ENCODE results near the gene LHX6.

Gene LHX6

DNA sequence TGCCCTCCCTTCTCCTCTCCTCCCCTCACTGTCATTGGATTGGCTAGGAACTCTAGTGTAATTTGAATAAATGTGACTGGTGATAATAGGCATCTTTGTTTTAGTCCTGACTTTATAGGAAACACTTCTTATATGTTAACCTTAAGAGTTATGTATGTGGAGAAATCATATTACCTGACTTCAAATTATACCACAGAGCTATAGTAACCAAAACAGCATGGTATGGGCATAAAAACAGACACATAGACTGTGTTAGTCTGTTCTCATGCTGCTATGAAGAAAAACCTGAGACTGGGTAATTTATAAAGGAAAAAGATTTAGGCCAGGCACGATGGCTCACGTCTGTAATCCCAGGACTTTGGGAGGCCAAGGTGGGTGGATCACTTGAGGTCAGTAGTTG, 45.3 kb upstream of the LHX6 start:
- Histone ChIP-seq H3K4me3 (replicated peaks; ENCODE audit: insufficient read depth, low read length) (no peak overlapping the region), H3K27me3 (ENCODE audit: insufficient read depth, poor library complexity, severe bottlenecking) (no peaks in the 10 kb centered on the region), H3K27ac (replicated peaks) (no peak overlapping the region)
- DNase-seq (ENCODE audit: low read depth in 1 of 2, low spot score in 1 of 2) = no peak
- no peak for TF ChIP-seq SPI1 (IDR thresholded peaks at IDR 0.05; ENCODE audit: borderline replicate concordance, low read depth)
- TF ChIP-seq, protein P1, sequence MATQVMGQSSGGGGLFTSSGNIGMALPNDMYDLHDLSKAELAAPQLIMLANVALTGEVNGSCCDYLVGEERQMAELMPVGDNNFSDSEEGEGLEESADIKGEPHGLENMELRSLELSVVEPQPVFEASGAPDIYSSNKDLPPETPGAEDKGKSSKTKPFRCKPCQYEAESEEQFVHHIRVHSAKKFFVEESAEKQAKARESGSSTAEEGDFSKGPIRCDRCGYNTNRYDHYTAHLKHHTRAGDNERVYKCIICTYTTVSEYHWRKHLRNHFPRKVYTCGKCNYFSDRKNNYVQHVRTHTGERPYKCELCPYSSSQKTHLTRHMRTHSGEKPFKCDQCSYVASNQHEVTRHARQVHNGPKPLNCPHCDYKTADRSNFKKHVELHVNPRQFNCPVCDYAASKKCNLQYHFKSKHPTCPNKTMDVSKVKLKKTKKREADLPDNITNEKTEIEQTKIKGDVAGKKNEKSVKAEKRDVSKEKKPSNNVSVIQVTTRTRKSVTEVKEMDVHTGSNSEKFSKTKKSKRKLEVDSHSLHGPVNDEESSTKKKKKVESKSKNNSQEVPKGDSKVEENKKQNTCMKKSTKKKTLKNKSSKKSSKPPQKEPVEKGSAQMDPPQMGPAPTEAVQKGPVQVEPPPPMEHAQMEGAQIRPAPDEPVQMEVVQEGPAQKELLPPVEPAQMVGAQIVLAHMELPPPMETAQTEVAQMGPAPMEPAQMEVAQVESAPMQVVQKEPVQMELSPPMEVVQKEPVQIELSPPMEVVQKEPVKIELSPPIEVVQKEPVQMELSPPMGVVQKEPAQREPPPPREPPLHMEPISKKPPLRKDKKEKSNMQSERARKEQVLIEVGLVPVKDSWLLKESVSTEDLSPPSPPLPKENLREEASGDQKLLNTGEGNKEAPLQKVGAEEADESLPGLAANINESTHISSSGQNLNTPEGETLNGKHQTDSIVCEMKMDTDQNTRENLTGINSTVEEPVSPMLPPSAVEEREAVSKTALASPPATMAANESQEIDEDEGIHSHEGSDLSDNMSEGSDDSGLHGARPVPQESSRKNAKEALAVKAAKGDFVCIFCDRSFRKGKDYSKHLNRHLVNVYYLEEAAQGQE (IDR thresholded peaks at IDR 0.05; ENCODE audit: insufficient replicate concordance, low read depth) = no peak
- no peak for TF ChIP-seq POLR2AphosphoS5 (IDR thresholded peaks at IDR 0.05; ENCODE audit: low read depth)
- TF ChIP-seq, protein P2, sequence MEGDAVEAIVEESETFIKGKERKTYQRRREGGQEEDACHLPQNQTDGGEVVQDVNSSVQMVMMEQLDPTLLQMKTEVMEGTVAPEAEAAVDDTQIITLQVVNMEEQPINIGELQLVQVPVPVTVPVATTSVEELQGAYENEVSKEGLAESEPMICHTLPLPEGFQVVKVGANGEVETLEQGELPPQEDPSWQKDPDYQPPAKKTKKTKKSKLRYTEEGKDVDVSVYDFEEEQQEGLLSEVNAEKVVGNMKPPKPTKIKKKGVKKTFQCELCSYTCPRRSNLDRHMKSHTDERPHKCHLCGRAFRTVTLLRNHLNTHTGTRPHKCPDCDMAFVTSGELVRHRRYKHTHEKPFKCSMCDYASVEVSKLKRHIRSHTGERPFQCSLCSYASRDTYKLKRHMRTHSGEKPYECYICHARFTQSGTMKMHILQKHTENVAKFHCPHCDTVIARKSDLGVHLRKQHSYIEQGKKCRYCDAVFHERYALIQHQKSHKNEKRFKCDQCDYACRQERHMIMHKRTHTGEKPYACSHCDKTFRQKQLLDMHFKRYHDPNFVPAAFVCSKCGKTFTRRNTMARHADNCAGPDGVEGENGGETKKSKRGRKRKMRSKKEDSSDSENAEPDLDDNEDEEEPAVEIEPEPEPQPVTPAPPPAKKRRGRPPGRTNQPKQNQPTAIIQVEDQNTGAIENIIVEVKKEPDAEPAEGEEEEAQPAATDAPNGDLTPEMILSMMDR (IDR thresholded peaks at IDR 0.05; ENCODE audit: insufficient read depth, low read length) = no peak
- no peak for TF ChIP-seq GABPA (IDR thresholded peaks at IDR 0.05; ENCODE audit: low read depth)

DNA sequence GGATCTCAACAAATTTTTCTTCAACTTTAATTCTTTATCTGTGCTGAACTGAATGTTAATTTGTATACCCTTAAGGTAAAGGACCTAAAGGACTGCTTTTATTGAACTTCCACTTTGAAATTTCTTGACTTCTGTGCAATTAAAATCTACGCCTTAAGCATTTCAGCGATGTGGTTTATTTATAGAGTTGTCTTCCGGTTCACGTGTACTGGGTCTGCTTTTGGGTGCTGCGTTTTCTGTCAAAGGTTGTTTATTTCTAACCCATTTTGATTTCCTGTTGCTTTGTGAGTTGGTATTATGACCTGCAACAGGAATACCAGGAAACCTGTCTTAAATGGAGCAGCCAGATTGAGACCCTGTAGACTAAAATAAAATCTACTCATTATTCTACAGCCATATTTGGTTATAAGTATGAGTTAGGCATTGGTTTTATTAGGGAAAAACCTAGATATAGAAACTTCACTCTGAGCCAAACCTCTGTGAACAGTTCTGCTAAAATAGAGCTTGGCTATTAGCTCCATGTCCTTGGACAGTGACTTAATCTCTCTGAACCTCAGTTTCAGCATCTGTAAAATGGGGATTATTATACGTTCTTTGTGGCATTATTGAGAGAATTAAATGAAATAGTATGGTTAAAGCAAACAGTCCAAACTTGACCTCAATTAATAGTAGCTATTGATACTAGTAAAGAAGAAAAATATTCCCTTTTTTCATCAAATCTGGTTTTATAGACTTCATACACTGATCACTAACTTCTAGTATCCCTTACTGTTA, 39.5 kb upstream of the LHX6 start:
- TF ChIP-seq POLR2AphosphoS5 (IDR thresholded peaks at IDR 0.05; ENCODE audit: low read depth) (no peak), SPI1 (IDR thresholded peaks at IDR 0.05; ENCODE audit: borderline replicate concordance, low read depth) (no peak), GABPA (IDR thresholded peaks at IDR 0.05; ENCODE audit: low read depth) (no peak)
- TF ChIP-seq, protein P2 (IDR thresholded peaks at IDR 0.05; ENCODE audit: insufficient read depth, low read length) = no peak
- TF ChIP-seq, protein P1 (IDR thresholded peaks at IDR 0.05; ENCODE audit: insufficient replicate concordance, low read depth) = no peak
- Histone ChIP-seq H3K4me3 (replicated peaks; ENCODE audit: insufficient read depth, low read length) (no peak overlapping the region), H3K27me3 (ENCODE audit: insufficient read depth, poor library complexity, severe bottlenecking) (no peaks in the 10 kb centered on the region), H3K27ac (replicated peaks) (no peak overlapping the region)
- DNase-seq (ENCODE audit: low read depth in 1 of 2, low spot score in 1 of 2) = no peak

DNA sequence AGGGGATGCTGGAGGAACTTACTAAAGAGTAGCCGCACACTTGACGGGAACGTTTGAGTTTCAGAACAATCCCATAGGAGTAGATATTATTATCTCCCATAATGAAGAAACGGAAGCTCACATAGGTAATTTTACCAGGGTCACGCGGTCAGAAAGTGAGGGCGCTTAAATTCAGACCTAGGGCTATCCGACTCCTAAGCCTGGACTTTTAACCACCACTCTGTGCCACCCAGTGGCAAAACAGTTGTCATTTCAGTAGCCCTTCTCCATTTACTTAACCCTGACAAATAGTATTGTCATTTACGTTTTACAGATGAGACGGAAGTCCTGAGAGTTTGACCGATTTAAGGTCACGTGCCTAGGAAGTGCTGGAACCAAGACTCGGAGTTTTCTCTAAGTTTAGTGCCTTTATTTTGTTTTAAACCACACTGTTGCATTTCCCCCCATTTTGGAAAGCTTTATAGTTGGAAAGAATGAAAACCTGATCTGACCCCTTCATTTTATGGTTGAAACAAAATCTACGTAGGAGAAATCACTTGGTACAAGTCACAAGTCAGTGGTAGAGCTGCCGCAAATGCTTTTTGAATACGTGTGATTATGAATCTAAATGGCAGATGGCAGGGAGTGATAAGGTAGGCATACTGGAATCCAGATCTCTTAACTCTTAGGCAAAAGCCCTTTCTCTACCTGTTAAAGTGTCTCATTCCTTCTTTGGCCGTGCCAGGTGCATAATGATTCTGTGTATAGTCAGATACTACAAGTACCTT, 36.6 kb upstream of the LHX6 start:
- TF ChIP-seq, protein P1 (IDR thresholded peaks at IDR 0.05; ENCODE audit: insufficient replicate concordance, low read depth) = no peak
- peak; percentile 32; the same call in 1 of the 2 replicates for TF ChIP-seq SPI1 (IDR thresholded peaks at IDR 0.05; ENCODE audit: borderline replicate concordance, low read depth)
- peak overlapping the region; percentile 67 for H3K4me3 ChIP-seq (replicated peaks; ENCODE audit: insufficient read depth, low read length)
- DNase-seq (ENCODE audit: low read depth in 1 of 2, low spot score in 1 of 2) = peak; percentile 50 to 51
- peak overlapping the region; percentile 96 for H3K27ac ChIP-seq (replicated peaks)
- H3K27me3 ChIP-seq (ENCODE audit: insufficient read depth, poor library complexity, severe bottlenecking) = no peaks in the 10 kb centered on the region
